GM19351 (cell line): ENCODE measurements around the gene MAP2K1.
"Not testable (repeated sequence)": the region's sequence is repeated elsewhere in the genome, so short reads cannot be mapped to it uniquely, and the experiment has no call there.

Experiments used
- ATAC-seq: cut with Tn5 transposase; IDR thresholded peaks from one replicate; pipeline ENCODE4 v1.9.1; 2021; ENCODE audit warnings: mild to moderate bottlenecking, moderate library complexity; ENCODE audit not compliant: unreplicated experiment

Gene MAP2K1

DNA sequence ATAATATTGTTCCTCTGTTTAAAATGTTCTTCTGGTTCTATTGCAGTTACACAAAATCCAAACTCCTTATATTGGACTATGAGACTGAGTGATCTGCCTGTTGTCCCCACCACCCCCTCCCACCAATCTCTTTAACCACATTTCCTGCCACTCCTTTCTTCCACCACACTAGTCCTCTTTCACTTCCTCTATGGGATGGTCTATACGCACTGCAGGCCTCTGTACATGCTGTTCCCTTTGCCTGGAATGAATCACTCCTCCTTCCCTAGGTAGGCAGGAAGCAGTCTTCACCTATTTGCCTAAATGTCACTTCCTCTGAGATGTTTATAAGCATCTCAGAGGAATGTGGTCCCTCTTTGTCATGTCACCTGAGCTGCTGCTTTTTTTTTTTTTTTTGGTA lies 4.0 kb downstream of the MAP2K1 start:
- ATAC-seq = no peak

DNA sequence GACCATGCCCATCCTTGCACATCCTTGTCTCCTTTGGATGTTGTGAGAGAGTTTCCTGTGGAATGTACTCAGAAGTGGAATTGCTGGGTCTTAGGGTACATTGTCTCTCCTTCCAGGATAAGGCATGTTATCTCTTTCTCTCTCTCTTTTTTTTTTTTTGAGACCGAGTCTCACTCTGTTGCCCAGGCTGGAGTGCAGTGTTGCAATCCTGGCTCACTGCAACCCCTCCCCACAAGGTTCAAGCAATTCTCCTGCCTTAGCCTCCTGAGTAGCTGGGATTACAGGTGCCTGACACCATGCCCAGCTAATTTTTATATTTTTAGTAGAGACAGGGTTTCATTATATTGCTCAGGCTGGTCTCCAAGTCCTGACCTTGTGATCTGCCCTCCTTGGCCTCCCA lies 6.3 kb downstream of the MAP2K1 start:
- ATAC-seq = not testable (repeated sequence)

GRCh38 chr15:66394472-66394871 lies 7.8 kb downstream of the MAP2K1 start:
- no peak for ATAC-seq

GRCh38 chr15:66394915-66395314 lies 8.2 kb downstream of the MAP2K1 start:
- ATAC-seq = no peak

GRCh38 chr15:66399276-66399675 lies 12.6 kb downstream of the MAP2K1 start:
- no peak for ATAC-seq

GRCh38 chr15:66400351-66400774 lies 13.7 kb downstream of the MAP2K1 start:
- ATAC-seq = no peak

DNA sequence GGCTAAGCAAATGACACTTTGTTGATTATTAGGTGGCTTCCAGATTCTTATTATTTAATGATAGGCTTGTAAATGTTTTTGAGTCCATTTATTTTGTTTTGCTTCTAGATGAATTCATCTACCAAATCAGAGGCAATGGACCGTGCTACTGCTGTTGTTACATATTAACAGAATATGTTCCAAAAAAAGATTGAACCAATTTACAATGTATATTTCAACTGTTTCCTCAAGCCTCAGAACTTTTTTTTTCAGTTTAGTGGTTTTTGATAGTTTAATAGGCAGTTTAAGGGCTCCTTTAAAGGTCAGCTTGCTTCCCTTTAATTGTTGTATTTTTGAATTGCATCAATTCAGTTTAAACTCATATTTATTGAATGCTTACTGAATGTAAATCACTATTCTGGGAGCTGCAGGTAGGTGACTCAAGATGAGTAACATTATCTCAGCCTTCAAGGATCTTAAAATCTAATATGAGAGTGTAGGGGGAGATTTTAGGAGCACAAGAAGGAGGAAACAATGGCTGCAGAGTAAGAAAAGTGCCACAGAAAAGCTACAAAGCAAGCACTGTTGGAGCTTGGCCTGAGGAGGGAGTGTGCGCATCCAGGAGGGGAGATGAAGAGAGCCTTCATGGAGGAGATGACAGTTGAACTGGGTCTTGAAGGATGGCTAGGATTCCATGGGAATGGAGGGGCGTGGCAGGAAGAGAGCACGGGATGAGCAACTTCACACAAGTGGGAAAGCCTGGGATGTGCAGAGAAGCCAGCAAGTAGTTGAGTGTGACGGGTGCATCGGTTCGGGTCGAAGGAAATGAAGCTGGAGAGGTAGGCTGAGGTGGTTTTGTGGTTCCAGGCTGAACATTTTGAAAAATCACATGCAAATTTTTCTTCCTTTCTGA lies 14.7 kb downstream of the MAP2K1 start:
- ATAC-seq = no peak

DNA sequence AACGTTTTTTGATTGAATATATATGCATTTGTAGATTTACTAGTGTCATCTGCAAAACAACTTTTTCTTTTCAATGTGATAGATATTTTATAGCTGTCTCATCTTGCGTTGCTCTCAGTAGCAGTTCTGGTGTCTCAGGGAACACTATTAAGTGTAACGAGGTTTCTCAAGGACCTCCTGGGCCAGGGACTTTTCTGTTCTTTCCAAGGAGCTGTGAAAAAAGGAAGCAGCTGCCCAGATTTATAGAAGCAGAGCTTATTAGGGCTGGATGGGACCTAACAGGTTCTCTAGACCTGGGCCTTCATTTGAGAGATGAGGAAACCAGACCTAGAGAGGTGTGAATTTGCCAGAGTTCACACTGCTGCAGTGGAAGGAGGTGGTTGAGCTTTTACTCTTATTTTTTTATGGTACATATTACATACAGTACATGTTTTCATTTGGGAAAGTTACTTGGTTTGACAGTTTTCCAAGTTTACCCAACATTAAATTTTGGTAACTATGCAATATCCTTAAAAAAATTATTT lies 16.1 kb downstream of the MAP2K1 start:
- no peak for ATAC-seq

- ATAC-seq = no peak
Observed at GRCh38 chr15:66403323-66403722, 16.6 kb downstream of the MAP2K1 start.

GRCh38 chr15:66404122-66404521 lies 17.4 kb downstream of the MAP2K1 start:
- no peak for ATAC-seq

GRCh38 chr15:66404532-66404931 lies 17.8 kb downstream of the MAP2K1 start:
- no peak for ATAC-seq

DNA sequence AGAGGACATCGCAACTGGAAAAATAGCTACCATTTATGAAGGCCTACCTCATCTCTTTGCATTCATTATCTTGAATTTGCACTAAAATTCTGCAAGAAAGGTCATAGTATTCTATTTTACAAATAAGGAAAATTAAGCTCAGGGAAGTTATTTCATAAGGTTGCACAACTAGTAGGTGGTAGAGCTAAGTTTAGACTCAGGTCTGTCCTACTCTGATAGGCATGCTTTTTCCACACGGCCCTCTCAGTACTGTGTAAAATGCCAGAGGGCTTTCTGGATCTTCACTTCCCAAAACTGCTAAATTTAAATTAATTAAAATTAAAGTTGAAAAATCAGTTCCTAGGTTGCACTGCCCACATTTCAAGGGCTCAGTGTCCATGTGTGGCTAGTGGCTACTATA lies 18.3 kb downstream of the MAP2K1 start:
- ATAC-seq = no peak

DNA sequence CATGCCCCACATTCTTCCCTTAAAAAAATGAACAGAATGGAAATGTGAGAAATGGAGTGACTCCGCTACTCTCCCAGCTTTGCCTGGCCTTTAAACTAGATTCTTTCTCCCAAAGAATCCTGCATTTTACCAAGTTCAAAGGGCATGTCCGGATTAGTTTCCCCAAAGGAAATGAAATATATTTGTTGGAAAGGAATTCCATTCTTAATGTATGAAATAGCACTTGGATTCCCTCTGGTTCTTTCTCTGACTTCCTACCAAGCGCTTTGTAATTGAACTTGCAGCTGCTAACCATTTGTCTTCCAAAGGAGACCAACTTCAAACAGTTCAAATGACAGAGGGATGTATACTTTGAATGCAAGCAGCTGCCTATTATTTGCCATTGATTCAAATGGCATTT lies 18.9 kb downstream of the MAP2K1 start:
- no peak for ATAC-seq

- no peak for ATAC-seq
Observed at GRCh38 chr15:66408254-66408653, 21.5 kb downstream of the MAP2K1 start.

DNA sequence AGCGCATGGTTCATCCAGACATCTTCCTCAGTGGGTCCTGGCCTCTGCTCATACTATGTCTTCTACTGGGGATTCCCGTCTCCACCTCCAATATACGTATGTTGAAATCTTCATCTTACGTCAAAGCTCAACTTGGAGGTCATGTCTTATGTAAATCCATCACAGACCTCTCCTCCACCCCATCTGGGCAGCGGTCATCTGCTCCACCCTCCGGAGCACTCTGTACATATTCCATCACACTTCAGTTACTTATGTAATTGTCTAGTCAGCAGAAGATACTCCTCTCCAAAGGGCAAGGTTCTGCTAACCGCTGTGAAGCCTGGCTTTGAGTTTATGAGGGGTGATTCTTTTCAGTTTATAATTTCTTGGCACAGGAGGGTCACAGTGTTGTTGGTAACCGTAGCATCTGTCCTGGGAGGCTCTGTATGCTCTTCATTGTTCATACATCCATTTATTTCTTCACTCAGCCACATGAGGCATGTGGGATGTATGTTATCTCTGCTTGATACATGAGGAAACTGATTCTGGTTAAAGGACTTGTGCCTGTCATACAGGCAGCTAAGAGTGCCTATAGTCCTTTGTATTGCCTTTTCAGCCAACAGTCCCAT lies 22.1 kb downstream of the MAP2K1 start:
- ATAC-seq = no peak

DNA sequence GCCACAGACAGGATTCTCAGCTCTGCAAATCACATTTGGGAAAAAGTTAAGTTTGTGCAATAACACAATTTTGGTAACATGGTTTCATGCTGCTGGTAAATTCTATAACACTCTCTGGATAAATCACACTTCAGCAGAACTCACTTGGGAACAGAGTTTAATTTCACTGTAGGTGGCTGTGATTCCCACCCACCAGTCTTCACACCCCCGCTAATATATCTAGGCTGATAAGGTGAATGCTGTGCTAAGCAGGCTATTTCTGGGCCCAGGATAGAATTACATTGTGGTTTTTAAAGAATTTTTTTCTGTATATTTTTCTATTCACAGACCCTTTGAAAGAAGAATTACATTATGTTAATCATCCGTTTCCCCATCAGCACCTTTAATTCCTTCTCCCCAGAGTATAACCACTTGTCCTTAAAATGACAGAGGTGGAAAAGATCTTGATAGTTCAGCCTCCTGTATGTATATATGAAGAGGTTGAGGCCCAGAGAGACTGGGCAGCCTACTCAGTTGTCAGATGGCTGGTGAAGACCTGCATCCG lies 22.9 kb downstream of the MAP2K1 start:
- no peak for ATAC-seq

GRCh38 chr15:66411190-66411589 lies 24.5 kb downstream of the MAP2K1 start:
- ATAC-seq = no peak

- no peak for ATAC-seq
Observed at GRCh38 chr15:66412220-66412619, 25.5 kb downstream of the MAP2K1 start.

DNA sequence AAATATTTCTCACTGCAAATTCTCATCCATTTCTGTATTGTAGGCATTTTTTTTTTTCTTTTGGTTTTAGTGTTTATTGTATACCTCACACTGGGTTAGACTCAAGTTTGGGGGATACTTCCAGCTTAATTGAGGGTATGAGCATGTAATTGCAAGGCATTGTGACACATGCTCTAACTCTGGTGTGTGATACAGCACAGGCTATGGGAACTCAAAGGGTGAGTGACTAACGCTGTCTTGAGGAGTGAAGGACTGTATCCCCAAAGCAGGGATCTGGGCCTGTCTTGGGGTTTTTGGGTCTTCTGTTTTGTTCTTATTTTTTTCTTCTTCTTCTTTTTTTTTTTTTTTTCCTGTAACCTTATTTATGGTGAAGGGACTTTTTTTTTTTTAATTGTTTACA lies 26.9 kb downstream of the MAP2K1 start:
- ATAC-seq = no peak

GRCh38 chr15:66415360-66415759 lies 28.6 kb downstream of the MAP2K1 start:
- ATAC-seq = no peak

- ATAC-seq = no peak
Observed at GRCh38 chr15:66417736-66418135, 31.0 kb downstream of the MAP2K1 start.

GRCh38 chr15:66419471-66419870 lies 32.8 kb downstream of the MAP2K1 start:
- no peak for ATAC-seq
